Breast epithelium (tissue), 4 donors: ENCODE results near the gene ARMH1. TPM values are rescaled to one million over a fixed set of nuclear protein-coding genes. Genes with fewer than 3 reads are reported as not detected.
A peak's percentile ranks its signal among the peaks of the same experiment; 100 is the strongest.

Experiments used
- DNase-seq, 2 donors: peaks; one replicate each; pipeline ENCODE4 v3.0.0-alpha.2; 2019; ENCODE audit warnings: low spot score in 2 of 2
- H3K27ac ChIP-seq, 2 donors: fragments of 200-600 bp; sonication (generic) in 1 of 2; one replicate each; pipeline ENCODE4 v1.5.1; 2016 to 2019; ENCODE audit warnings: mild to moderate bottlenecking in 1 of 2
- H3K27me3 ChIP-seq, 2 donors: fragments of 200-600 bp; sonication (generic) in 1 of 2; one replicate each; pipeline versions ENCODE4 v1.5.1 to v1.6.0; 2017 to 2019; ENCODE audit warnings: control low read depth in 1 of 2, mild to moderate bottlenecking in 1 of 2
- H3K36me3 ChIP-seq: fragments of 200-600 bp; one replicate; pipeline ENCODE4 v1.5.1; 2019
- H3K4me1 ChIP-seq, 2 donors: fragments of 200-600 bp; sonication (generic); one replicate each; pipeline ENCODE4 v1.5.1; 2016 to 2019; ENCODE audit warnings: control low read depth in 1 of 2
- H3K4me3 ChIP-seq, 3 donors: fragments of 200-600 bp; sonication (generic); 1 replicate in 2 of 3; 2 replicates in 1 of 3; pipeline ENCODE4 v1.5.1; 2016 to 2019; ENCODE audit warnings: mild to moderate bottlenecking in 3 of 3, moderate library complexity in 2 of 3
- H3K9me3 ChIP-seq, 2 donors: fragments of 200-600 bp; sonication (generic) in 1 of 2; one replicate each; pipeline ENCODE4 v1.5.1; 2016 to 2019; ENCODE audit warnings: control low read depth in 1 of 2
- CTCF ChIP-seq, 3 donors: fragments of 450-650 bp; IDR thresholded peaks; one replicate each; pipeline ENCODE4 v1.5.1; 2016 to 2017; ENCODE audit warnings: antibody characterized with exemption in 3 of 3, mild to moderate bottlenecking in 3 of 3, moderate library complexity in 3 of 3
- POLR2A ChIP-seq: fragments of 450-650 bp; IDR thresholded peaks from one replicate; pipeline ENCODE4 v1.6.1; 2016; ENCODE audit warnings: antibody characterized with exemption, mild to moderate bottlenecking, moderate library complexity
- POLR2AphosphoS5 ChIP-seq, 3 donors: sonication (generic); formaldehyde crosslinking; IDR thresholded peaks; one replicate each; pipeline ENCODE4 v1.6.1; 2017; ENCODE audit warnings: antibody characterized with exemption in 3 of 3
- intact Hi-C: fragments of 100-400 bp; cut with DNase I; formaldehyde crosslinking; loops from one replicate; pipeline ENCODE4 v1.15.1; 2023; ENCODE audit warnings: low total_unique reads
- total RNA-seq, 3 donors: library from RNA; depleted of rRNA; stranded (reverse); fragments of >200 nt; gene quantifications; one replicate each; pipeline ENCODE4 v1.1.0, GENCODE V29; 2016

Gene ARMH1
- total RNA-seq, 3 donors from 2014 or later: 1.8 to 3.8 (median 2.9) TPM

GRCh38 chr1:44676484-44677200 lies 2.1 kb downstream of the ARMH1 start:
- TF ChIP-seq CTCF (IDR thresholded peaks at IDR 0.05): no peak
- TF ChIP-seq POLR2AphosphoS5 (IDR thresholded peaks at IDR 0.05): no peak
- TF ChIP-seq POLR2A: no peak
- DNase-seq: no peak
- H3K9me3 ChIP-seq: no peaks in the 10 kb centered on the region
- intact Hi-C loops: no loop called here
- peaks cover 6 to 23% of the 10 kb centered on the region in 2 donors for H3K4me1 ChIP-seq
- peak overlapping the region; percentile 33 to 98 for H3K27ac ChIP-seq
- H3K27me3 ChIP-seq: no peaks in the 10 kb centered on the region
- H3K4me3 ChIP-seq: no peak overlapping the region
- no peaks in the 10 kb centered on the region for H3K36me3 ChIP-seq

GRCh38 chr1:44677201-44677766 lies 2.8 kb downstream of the ARMH1 start:
- H3K4me3 ChIP-seq: no peak overlapping the region
- peak overlapping the region; percentile 33 to 98 for H3K27ac ChIP-seq
- no peaks in the 10 kb centered on the region for H3K27me3 ChIP-seq
- H3K4me1 ChIP-seq: peaks cover 6 to 17% of the 10 kb centered on the region in 2 donors
- intact Hi-C loops: no loop called here
- H3K9me3 ChIP-seq: no peaks in the 10 kb centered on the region
- H3K36me3 ChIP-seq: no peaks in the 10 kb centered on the region
- TF ChIP-seq CTCF (IDR thresholded peaks at IDR 0.05) (peak in 2 of 3 donors; percentile 24 to 40), POLR2AphosphoS5 (IDR thresholded peaks at IDR 0.05) (no peak), POLR2A (no peak)
- DNase-seq: no peak

GRCh38 chr1:44678120-44678519 lies 3.6 kb downstream of the ARMH1 start:
- no peak for TF ChIP-seq CTCF (IDR thresholded peaks at IDR 0.05)
- Histone ChIP-seq H3K4me1 (peaks cover 3 to 10% of the 10 kb centered on the region in 2 donors), H3K27ac (peak overlapping the region; percentile 26 to 27), H3K27me3 (no peaks in the 10 kb centered on the region), H3K4me3 (no peak overlapping the region), H3K9me3 (no peaks in the 10 kb centered on the region), H3K36me3 (no peaks in the 10 kb centered on the region)
- no peak for DNase-seq
- intact Hi-C loops: no loop called here

- H3K27me3 ChIP-seq: no peaks in the 10 kb centered on the region
- intact Hi-C loops: no loop called here
- H3K4me3 ChIP-seq: no peak overlapping the region
- peak overlapping the region; percentile 26 to 27 for H3K27ac ChIP-seq
- H3K36me3 ChIP-seq: no peaks in the 10 kb centered on the region
- H3K9me3 ChIP-seq: no peaks in the 10 kb centered on the region
- H3K4me1 ChIP-seq: peaks cover 0 to 5% of the 10 kb centered on the region in 2 donors
- DNase-seq: peak in 1 of 2 donors; percentile 9
- TF ChIP-seq CTCF (IDR thresholded peaks at IDR 0.05): no peak
Measured at GRCh38 chr1:44678626-44679025, 4.1 kb downstream of the ARMH1 start.

GRCh38 chr1:44679468-44679867 lies 5.0 kb downstream of the ARMH1 start:
- TF ChIP-seq POLR2A: no peak
- no peak for TF ChIP-seq POLR2AphosphoS5 (IDR thresholded peaks at IDR 0.05)
- TF ChIP-seq CTCF (IDR thresholded peaks at IDR 0.05): no peak
- intact Hi-C loops: no loop called here

More at GRCh38 chr1:44679468-44679867, 5.0 kb downstream of the ARMH1 start:
- H3K27ac ChIP-seq: no peak overlapping the region
- DNase-seq: peak in 1 of 2 donors; percentile 5
- H3K36me3 ChIP-seq: no peaks in the 10 kb centered on the region
- H3K4me3 ChIP-seq: no peak overlapping the region
- H3K27me3 ChIP-seq: no peaks in the 10 kb centered on the region
- peaks cover 0 to 5% of the 10 kb centered on the region in 2 donors for H3K4me1 ChIP-seq
- no peaks in the 10 kb centered on the region for H3K9me3 ChIP-seq
